Measurements from ENCODE around the gene DOCK3. TPM values are rescaled to one million over a fixed set of nuclear protein-coding genes. Genes with fewer than 3 reads are reported as not detected.

Gene DOCK3
- total and polyA plus RNA-seq, 2 of the 4 experiments (the other 2 are of a cell fraction) = under 0.01 to 0.12 TPM

DNA sequence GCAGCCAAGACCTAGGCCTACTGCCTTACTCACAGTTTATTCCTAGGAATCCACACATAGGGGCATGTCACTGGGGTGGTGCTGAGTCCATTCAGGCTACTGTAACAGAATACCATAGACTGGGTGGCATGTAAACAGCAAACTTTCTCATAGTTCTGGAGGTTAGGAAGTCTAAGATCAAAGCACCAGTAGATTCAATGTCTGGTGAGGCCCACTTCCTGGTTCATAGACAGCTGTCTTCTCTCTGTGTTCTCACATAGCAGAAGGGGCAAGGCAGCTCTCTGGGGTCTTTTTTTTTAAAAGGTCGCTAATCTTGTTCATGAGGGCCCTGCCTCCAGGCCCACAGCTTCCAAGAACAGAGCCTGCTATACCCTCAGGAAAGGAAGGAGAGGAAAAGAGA lies 596.4 kb downstream of the DOCK3 start:
- Histone ChIP-seq H3K14ac (replicated peaks; ENCODE audit: low read depth, low read length) (no peak overlapping the region), H3K79me1 (ENCODE audit: low read depth in 1 of 2, low read length in 2 of 2) (no peaks in the 10 kb centered on the region), H3K27me3 (ENCODE audit: control insufficient read depth, insufficient read depth, low read length) (peaks cover 5% of the 10 kb centered on the region; the same call in 1 of the 2 replicates), H2AK5ac (ENCODE audit: low read depth, low read length) (no peak overlapping the region), H3K4ac (ENCODE audit: low read depth, low read length) (no peak overlapping the region), H4K5ac (ENCODE audit: low read depth, low read length) (no peak overlapping the region), H3K4me3 (ENCODE audit: insufficient read depth, low read depth, low read length) (no peak overlapping the region), H2BK5ac (ENCODE audit: low read depth, low read length, poor library complexity, severe bottlenecking) (no peak overlapping the region), H3K18ac (ENCODE audit: low read depth, low read length) (no peak overlapping the region), H3K36me3 (ENCODE audit: control insufficient read depth, insufficient read depth, low read length) (no peaks in the 10 kb centered on the region), H2BK15ac (ENCODE audit: low read depth, low read length) (no peak overlapping the region), H3K4me2 (ENCODE audit: low read depth, low read length) (no peak overlapping the region), H3K56ac (ENCODE audit: extremely low read depth, insufficient read depth, low read length) (no peak overlapping the region), H3K23ac (ENCODE audit: low read depth, low read length) (no peak overlapping the region), H2AFZ (replicated peaks; ENCODE audit: low read length, poor library complexity) (no peak overlapping the region), H3K9me1 (ENCODE audit: insufficient read depth, low read length) (no peaks in the 10 kb centered on the region), H4K8ac (ENCODE audit: low read depth in 2 of 2, low read length in 2 of 2) (no peak overlapping the region), H2BK20ac (ENCODE audit: low read depth, low read length) (no peak overlapping the region), H3K9me3 (ENCODE audit: control insufficient read depth, insufficient read depth, low read length) (no peaks in the 10 kb centered on the region), H3K4me1 (ENCODE audit: control insufficient read depth, insufficient read depth, low read length) (no peaks in the 10 kb centered on the region), H4K91ac (ENCODE audit: insufficient read depth, low read depth, low read length) (no peak overlapping the region), H2AK9ac (replicated peaks; ENCODE audit: low read depth, low read length, poor library complexity) (no peak overlapping the region), H2BK120ac (ENCODE audit: low read depth, low read length) (no peak overlapping the region), H4K20me1 (ENCODE audit: insufficient read depth, low read length) (no peaks in the 10 kb centered on the region), H3K27ac (ENCODE audit: insufficient read depth, low read length) (no peak overlapping the region), H3K9ac (ENCODE audit: low read depth, low read length) (no peak overlapping the region)
- CTCF ChIA-PET = interaction anchor here (0.7 kb wide), 1 partner anchor 644 kb away, joined by 3 read pairs; no protein-coding TSS in a partner anchor
- BruUV-seq (replicated peaks) = no TSS peak
- dilution Hi-C loops (cut with HindIII; ENCODE audit: low sequenced_read_pairs, unreplicated experiment) (no loop called here), intact Hi-C loops (cut with micrococcal nuclease) (no loop called here), in situ Hi-C loops (cut with MboI; ENCODE audit: low sequenced_read_pairs) (no loop called here)
- WGBS, 2 experiments (ENCODE audit: extremely low coverage in 2 of 2, insufficient read length in 1 of 2) = no CpG with 5 or more reads among the region's 1 CpG
- TF ChIP-seq RCOR1 (IDR thresholded peaks at IDR 0.05; ENCODE audit: insufficient replicate concordance, low read length) (no peak), MXI1 (IDR thresholded peaks at IDR 0.05; ENCODE audit: borderline replicate concordance, low read depth, low read length) (no peak), CEBPB (IDR thresholded peaks at IDR 0.05; ENCODE audit: low read depth, low read length) (no peak), POLR2A (IDR thresholded peaks at IDR 0.05; ENCODE audit: low read depth, low read length) (no peak), USF2 (IDR thresholded peaks at IDR 0.05; ENCODE audit: low read depth, low read length) (no peak), RAD21 (IDR thresholded peaks at IDR 0.05; ENCODE audit: low read length) (no peak), MAFK (IDR thresholded peaks at IDR 0.05; ENCODE audit: low read depth, low read length) (no peak)
- TF ChIP-seq, protein P1, sequence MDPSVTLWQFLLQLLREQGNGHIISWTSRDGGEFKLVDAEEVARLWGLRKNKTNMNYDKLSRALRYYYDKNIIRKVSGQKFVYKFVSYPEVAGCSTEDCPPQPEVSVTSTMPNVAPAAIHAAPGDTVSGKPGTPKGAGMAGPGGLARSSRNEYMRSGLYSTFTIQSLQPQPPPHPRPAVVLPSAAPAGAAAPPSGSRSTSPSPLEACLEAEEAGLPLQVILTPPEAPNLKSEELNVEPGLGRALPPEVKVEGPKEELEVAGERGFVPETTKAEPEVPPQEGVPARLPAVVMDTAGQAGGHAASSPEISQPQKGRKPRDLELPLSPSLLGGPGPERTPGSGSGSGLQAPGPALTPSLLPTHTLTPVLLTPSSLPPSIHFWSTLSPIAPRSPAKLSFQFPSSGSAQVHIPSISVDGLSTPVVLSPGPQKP (IDR thresholded peaks at IDR 0.05; ENCODE audit: borderline replicate concordance, low read depth, low read length) = no peak
- POLR2A ChIA-PET (ENCODE audit: unreplicated experiment) = no interaction called here
- DNase-seq (no peak), ATAC-seq (ENCODE audit: low read depth) (no peak)

All from IMR-90 (cell line).